Uterus (tissue), 4 donors: ENCODE data around the gene ATP5F1B. TPM values are rescaled to one million over a fixed set of nuclear protein-coding genes. Genes with fewer than 3 reads are reported as not detected.
A peak's percentile ranks its signal among the peaks of the same experiment; 100 is the strongest.

Source experiments
- DNase-seq, 2 donors: peaks; one replicate each; pipeline ENCODE4 v3.0.0-alpha.2; 2019 to 2020
- H3K27ac ChIP-seq, 2 donors: fragments of 200-600 bp; sonication (generic); 1 replicate in 1 of 2; 2 replicates in 1 of 2; pipeline ENCODE4 v1.5.1; 2016 to 2018
- H3K27me3 ChIP-seq, 2 donors: fragments of 200-600 bp; sonication (generic); one replicate each; pipeline ENCODE4 v1.5.1; 2018 to 2019; ENCODE audit warnings: control low read depth in 1 of 2
- H3K36me3 ChIP-seq, 2 donors: fragments of 200-600 bp; sonication (generic); one replicate each; pipeline ENCODE4 v1.5.1; 2019; ENCODE audit warnings: control low read depth in 1 of 2
- H3K4me1 ChIP-seq, 2 donors: fragments of 200-600 bp; sonication (generic); one replicate each; pipeline ENCODE4 v1.5.1; 2018 to 2019; ENCODE audit warnings: control low read depth in 1 of 2
- H3K4me3 ChIP-seq, 2 donors: fragments of 200-600 bp; sonication (generic); 1 replicate in 1 of 2; 2 replicates in 1 of 2; pipeline ENCODE4 v1.5.1; 2018 to 2019; ENCODE audit warnings: mild to moderate bottlenecking in 1 of 2
- H3K9me3 ChIP-seq, 2 donors: fragments of 200-600 bp; sonication (generic); one replicate each; pipeline ENCODE4 v1.5.1; 2019; ENCODE audit warnings: control low read depth in 1 of 2
- POLR2A ChIP-seq, 2 donors: fragments of 450-650 bp; IDR thresholded peaks; one replicate each; pipeline ENCODE4 v1.6.1; 2016; ENCODE audit warnings: antibody characterized with exemption in 2 of 2, mild to moderate bottlenecking in 1 of 2, moderate library complexity in 1 of 2
- intact Hi-C: fragments of 100-400 bp; cut with DNase I; formaldehyde crosslinking; loops from one replicate; pipeline ENCODE4 v1.15.1; 2023; ENCODE audit warnings: low total_unique reads
- small RNA-seq: library from RNA; depleted of rRNA; stranded (forward); fragments of <200 nt; gene quantifications from one replicate; pipeline ENCODE3, GENCODE V24; 2016
- total RNA-seq, 4 donors: library from RNA; depleted of rRNA in 3 of 4; stranded (reverse); fragments of >200 nt in 3 of 4; gene quantifications; one replicate each; pipeline versions ENCODE4 v1.1.0 to v1.2.4, GENCODE V29; 2014 to 2023
- TF ChIP-seq, protein P1 (sequence below), 4 experiments: fragments of 200-600 bp in 2 of 4; fragments of 450-650 bp in 2 of 4; sonication (generic) in 2 of 4; IDR thresholded peaks; one replicate each; pipeline ENCODE4 v1.5.1; 2016 to 2019; ENCODE audit warnings: antibody characterized with exemption in 4 of 4, mild to moderate bottlenecking in 2 of 4, moderate library complexity in 1 of 4
- donor health status: DM: yes; HTN: yes; CAD: no.

The ATP5F1B gene
- total RNA-seq, 4 donors from 2014 or later, result 166 to 279 (median 244) TPM

DNA sequence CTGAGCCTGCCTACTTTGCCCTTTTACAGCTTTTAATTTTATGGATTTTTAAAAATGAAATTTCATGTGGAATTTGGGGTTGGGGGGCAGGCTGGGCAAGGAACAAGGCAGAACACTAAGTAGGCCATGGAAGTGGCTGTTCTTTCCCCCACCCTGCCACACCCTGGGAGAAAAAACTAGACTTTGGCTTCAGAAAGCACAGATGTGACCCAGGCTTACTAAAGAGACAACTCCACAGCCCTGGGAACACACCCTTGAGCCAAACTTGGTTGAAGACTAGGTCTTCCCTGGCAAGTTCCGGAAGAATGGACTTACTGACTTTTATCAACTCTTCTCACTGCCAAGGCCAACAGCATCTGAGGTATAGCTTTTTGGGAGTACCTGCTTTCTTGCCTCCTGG lies 56.0 kb downstream of the ATP5F1B start:
- TF ChIP-seq POLR2A (IDR thresholded peaks at IDR 0.05), result no peak
- TF ChIP-seq, protein P1, sequence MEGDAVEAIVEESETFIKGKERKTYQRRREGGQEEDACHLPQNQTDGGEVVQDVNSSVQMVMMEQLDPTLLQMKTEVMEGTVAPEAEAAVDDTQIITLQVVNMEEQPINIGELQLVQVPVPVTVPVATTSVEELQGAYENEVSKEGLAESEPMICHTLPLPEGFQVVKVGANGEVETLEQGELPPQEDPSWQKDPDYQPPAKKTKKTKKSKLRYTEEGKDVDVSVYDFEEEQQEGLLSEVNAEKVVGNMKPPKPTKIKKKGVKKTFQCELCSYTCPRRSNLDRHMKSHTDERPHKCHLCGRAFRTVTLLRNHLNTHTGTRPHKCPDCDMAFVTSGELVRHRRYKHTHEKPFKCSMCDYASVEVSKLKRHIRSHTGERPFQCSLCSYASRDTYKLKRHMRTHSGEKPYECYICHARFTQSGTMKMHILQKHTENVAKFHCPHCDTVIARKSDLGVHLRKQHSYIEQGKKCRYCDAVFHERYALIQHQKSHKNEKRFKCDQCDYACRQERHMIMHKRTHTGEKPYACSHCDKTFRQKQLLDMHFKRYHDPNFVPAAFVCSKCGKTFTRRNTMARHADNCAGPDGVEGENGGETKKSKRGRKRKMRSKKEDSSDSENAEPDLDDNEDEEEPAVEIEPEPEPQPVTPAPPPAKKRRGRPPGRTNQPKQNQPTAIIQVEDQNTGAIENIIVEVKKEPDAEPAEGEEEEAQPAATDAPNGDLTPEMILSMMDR (IDR thresholded peaks at IDR 0.05), result no peak
- Histone ChIP-seq H3K36me3 (no peaks in the 10 kb centered on the region), H3K27ac (no peak overlapping the region)

More for the DNA sequence above, 56.0 kb downstream of the ATP5F1B start:
- Histone ChIP-seq H3K9me3 (no peaks in the 10 kb centered on the region), H3K27me3 (no peaks in the 10 kb centered on the region), H3K4me3 (no peak overlapping the region), H3K4me1 (no peaks in the 10 kb centered on the region)
- no peak for DNase-seq
- intact Hi-C loops, result no loop called here

Small RNA genes within 50 kb of the gene (small RNA-seq; reads per million reads assigned to genes)
- gene RN7SL809P, result not detected
- not detected for gene RNU6-343P
- gene SNORD59A, result 24,717 reads per million, percentile 100 among the genes with 10 or more reads in this experiment

Other genes starting within 250 kb of the ATP5F1B start
- 10 to 100 TPM in 1 of 4 donors, 1 to 10 TPM in 3; 2.1 to 19.4 (median 5.6) TPM for gene TIMELESS, start 196.6 kb downstream of the ATP5F1B start, total RNA-seq
- gene MIP, start 191.3 kb downstream of the ATP5F1B start, total RNA-seq, result not detected
- 1 to 10 TPM; 2.4 to 4.4 (median 3.0) TPM for gene SPRYD4, start 177.4 kb downstream of the ATP5F1B start, total RNA-seq
- 1 to 10 TPM in 2 of 4 donors, under 1 TPM in 1, not detected in 1; 0.29 to 5.9 (median 1.1) TPM for gene GLS2, start 157.8 kb downstream of the ATP5F1B start, total RNA-seq
- gene RBMS2, start 124.2 kb downstream of the ATP5F1B start, total RNA-seq, result 100 to 1,000 TPM in 1 of 4 donors, 10 to 100 TPM in 3; 28.6 to 107 (median 33.0) TPM
- gene BAZ2A, start 15.7 kb downstream of the ATP5F1B start, total RNA-seq, result 100 to 1,000 TPM in 1 of 4 donors, 10 to 100 TPM in 3; 25.1 to 136 (median 28.9) TPM
- 100 to 1,000 TPM in 3 of 4 donors, 10 to 100 TPM in 1; 80.7 to 236 (median 141) TPM for gene PTGES3, start 42.3 kb upstream of the ATP5F1B start, total RNA-seq
- gene NACA, start 79.3 kb upstream of the ATP5F1B start, total RNA-seq, result 1,000 to 10,000 TPM in 2 of 4 donors, 100 to 1,000 TPM in 2; 942 to 2,684 (median 1,304) TPM
- 10 to 100 TPM in 2 of 4 donors, 1 to 10 TPM in 1, not detected in 1; 6.0 to 71.7 (median 28.6) TPM for gene PRIM1, start 106.3 kb upstream of the ATP5F1B start, total RNA-seq
- gene HSD17B6, start 117.3 kb upstream of the ATP5F1B start, total RNA-seq, result 10 to 100 TPM in 1 of 4 donors, 1 to 10 TPM in 3; 2.4 to 10.5 (median 7.3) TPM